Right renal cortex interstitium (tissue), 3 donors: ENCODE measurements around the gene STXBP3. TPM values are rescaled to one million over a fixed set of nuclear protein-coding genes. Genes with fewer than 3 reads are reported as not detected.

Experiments used
- DNase-seq, 3 donors: peaks; one replicate each; pipeline ENCODE4 v3.0.0-alpha.2; 2013; ENCODE audit warnings: low read depth in 3 of 3, low spot score in 2 of 3
- polyA plus RNA-seq, 3 donors: library from polyadenylated mRNA; unstranded; fragments of 120-200 nt; gene quantifications; one replicate each; pipeline ENCODE4 v1.2.1, GENCODE V29; 2013; ENCODE audit not compliant: insufficient read length in 3 of 3

The STXBP3 gene
- polyA plus RNA-seq, 3 donors, result 66.9 to 68.4 (median 67.6) TPM

GRCh38 chr1:108830119-108831008, 83.9 kb downstream of the STXBP3 start:
- DNase-seq, result no peak

GRCh38 chr1:108831225-108831624, 84.8 kb downstream of the STXBP3 start:
- no peak for DNase-seq

GRCh38 chr1:108832929-108833328, 86.5 kb downstream of the STXBP3 start:
- DNase-seq, result no peak

DNA sequence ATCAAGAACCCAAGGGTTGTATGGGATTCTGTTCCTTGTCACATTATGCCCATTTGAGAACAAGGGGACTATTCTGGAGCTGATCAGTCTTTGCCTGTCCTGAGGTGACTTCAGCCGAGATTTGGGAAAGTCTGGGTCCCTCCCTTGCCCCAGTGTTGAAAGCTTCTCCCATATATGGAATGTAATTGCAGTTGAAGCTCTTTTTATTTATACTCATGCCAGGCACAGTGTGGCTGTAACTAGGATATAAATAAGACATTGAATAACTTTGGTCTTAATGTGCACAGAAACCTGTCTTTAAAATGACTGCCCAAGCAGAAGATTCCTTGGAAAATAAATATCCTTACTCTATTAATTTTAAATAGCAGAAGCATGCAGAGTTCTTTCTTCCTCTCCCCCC, 95.2 kb downstream of the STXBP3 start:
- DNase-seq, result no peak

- DNase-seq, result no peak
These were observed 96.2 kb downstream of the STXBP3 start for GRCh38 chr1:108842525-108843181.

DNA sequence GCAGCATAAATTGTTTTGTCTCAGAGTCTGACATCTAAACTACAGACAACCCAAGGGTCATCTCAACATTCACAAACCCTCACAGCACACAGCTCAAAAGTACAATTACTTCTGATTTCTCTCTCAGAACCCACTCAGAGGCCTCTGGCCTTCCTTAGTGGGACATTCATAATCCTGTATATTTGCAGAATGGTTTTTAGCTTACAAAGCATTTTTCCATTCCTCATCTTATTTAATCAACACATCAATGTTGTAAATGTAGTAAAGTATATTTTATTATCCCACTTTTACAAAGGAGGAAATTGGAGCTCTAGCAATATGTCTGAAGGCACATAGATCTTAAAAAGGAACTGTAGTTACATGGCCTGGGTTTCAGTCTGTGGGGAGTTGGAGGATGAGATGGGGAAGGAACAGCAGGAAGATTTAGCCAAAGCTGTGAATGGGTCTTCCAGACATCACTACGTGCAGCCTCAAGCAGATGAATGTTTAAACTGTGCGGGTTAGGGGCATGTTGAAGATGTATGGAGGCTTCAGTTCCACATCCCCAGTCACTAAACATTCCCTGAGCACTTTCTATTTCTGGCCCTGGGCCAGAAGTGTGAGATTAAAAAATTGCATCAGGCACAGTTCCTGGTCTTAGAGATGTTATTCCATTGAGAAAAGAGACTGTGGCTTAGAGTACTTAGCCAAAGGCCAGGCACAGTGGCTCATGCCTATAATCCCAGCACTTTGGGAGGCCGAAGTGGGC, 97.1 kb downstream of the STXBP3 start:
- no peak for DNase-seq

DNA sequence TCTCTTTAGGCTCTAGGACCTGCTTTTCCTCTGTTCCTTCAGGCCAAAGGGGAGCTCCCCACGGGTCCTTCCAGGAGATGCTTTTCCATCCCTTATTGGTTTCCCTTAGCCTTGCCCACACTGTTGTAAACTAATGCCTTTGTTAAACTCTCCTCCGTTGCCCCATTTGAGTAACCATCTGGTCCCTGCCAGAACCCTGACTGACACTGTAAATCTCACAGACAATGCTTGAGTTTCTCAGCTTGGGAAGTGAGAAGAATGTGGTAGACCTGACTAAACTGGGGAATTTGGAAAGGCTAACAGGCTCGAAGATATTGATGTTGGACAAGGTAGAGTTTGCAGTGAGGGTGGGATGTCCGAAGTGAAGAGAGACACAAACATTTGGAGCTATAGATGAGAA, 99.0 kb downstream of the STXBP3 start:
- no peak for DNase-seq

GRCh38 chr1:108845991-108846390, 99.5 kb downstream of the STXBP3 start:
- no peak for DNase-seq

DNA sequence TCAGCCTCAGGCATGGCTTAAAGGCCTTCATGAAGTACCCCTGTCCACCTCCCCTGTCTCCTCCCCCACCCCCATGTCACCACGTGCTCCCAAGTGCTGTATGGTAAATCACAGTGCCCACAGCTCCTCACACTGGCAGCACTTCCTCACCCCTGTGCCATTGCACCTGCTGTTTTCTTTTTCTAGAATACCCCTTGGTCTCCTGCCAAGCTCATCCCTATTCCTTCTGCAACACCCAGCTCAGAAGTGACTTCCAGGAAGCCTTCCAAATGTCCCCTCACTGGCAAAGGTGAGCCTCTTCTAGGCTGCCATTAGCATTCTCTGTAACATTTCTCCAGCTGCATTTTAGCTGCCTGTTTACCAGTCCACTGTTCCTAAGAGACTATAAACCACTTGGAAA, 101.0 kb downstream of the STXBP3 start:
- DNase-seq, result no peak

DNA sequence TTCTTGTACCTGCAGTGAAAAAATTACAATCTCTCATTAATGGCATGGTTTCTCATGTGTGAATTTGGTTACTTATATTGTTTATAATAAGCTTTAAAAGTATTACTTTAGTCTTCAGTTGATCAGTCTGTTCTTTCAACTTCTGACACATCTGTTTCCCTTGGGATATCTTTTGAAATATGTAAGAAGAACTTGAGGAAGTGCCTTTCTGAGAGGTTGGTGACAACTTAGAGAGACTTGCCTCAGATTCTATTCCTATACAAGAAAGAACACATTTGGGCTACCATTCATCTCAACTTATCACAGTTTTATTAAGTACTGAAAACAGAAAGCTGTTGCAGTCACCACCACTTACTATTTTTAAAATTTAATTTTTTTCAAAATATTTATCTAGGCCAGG, 102.3 kb downstream of the STXBP3 start:
- DNase-seq, result no peak

DNA sequence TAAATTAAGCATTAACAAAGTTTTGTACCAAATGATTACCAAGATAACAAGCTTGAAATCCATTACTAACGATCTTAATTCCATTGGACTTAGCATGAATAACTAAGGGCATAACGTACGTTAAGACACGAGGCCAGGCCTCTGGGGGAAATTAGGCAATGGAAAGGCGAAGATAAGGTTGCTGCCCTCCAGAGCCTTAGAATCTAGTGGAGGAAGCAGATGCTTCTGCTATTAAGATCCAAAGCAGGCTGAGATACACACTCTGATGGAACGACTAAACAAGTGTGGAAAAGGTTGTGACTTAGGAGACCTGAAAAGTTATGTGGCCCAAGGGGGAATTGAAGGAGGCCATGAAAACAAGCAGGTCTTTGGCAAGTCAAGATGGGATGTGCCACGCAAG, 104.5 kb downstream of the STXBP3 start:
- DNase-seq, result no peak

DNA sequence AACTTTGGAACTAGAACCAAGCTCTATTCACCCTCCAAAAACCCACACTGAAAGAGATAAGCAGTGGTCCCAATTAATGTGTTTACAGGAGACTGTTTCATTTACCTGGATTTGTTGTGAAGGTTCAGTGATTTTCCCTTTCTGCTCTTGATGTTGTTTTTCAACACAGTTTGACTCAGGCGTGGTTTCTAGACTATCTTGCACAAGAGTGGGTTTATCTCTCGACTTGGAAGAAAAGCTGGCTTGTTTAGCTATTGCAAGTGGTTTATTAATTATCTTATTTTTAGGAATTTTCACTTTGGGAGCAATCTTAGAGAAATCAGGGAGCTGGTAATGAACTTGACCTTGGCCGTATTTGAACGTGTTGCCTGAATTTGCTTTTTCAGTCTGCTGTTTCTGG, 105.1 kb downstream of the STXBP3 start:
- DNase-seq, result no peak

DNA sequence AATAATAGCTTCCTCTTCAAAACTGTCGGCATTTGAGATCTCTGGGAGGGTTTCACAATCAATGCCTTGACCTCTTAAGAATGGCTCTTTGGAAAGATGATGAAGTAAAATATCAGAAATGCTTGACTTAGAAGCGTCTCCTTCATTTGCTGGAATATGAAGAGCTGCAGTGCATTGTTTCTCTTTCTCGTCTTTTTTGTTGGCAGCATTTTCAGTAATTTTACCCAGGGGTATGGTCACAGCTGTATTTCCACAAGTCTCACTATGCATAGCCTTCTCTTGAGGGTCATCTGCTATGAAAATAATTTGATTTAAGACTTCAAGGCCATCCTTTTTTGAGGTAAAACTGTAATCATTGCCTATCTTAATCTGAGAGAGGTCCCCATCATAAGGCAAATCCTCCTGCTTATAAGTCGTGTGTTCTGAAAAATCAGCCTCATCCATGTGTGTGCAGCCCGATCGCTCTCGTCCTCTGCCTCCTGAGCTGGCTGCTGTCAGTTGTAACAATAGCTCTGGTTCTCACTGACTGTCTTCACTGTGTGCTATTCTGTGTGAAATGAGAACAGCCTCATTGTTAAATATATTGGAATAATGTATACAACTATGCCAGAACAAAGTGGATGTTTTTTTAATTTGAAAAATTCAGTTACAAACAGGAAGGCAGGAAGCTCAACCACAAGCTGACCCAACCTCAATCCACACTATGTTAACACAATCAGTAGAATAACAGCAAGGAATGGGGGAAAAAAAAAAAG, 105.9 kb downstream of the STXBP3 start:
- no peak for DNase-seq

- no peak for DNase-seq
These were observed 107.9 kb downstream of the STXBP3 start for GRCh38 chr1:108854221-108855019.

- no peak for DNase-seq
These were observed 110.5 kb downstream of the STXBP3 start, which contains the start of gene AKNAD1 for GRCh38 chr1:108856994-108857393. AKNAD1 (minus strand) TSS chr1:108857094; CDS start chr1:108852664, 4,430 bp downstream.

- no peak for DNase-seq
These were observed 111.9 kb downstream of the STXBP3 start for GRCh38 chr1:108858230-108858950.
